ENCODE measurements around the gene RBM41.
"Not testable (repeated sequence)": the region's sequence is repeated elsewhere in the genome, so short reads cannot be mapped to it uniquely, and the experiment has no call there.

The RBM41 gene

GRCh38 chrX:107118322-107119147, at the start of gene RBM41:
Gene RBM41 (minus strand): TSS chrX:107118822. CDS start chrX:107118773, 49 bp downstream.
- DNase-seq (ENCODE audit: low read depth) = no peak

- no peak for DNase-seq (ENCODE audit: low read depth)
Observed at GRCh38 chrX:107168257-107168656, 49.6 kb upstream of the RBM41 start.

GRCh38 chrX:107167163-107167921, 48.7 kb upstream of the RBM41 start:
- DNase-seq (ENCODE audit: low read depth) = no peak

- not testable (repeated sequence) for DNase-seq (ENCODE audit: low read depth)
Observed at GRCh38 chrX:107157618-107158017, 39.0 kb upstream of the RBM41 start.

- DNase-seq (ENCODE audit: low read depth) = not testable (repeated sequence)
Observed at GRCh38 chrX:107155621-107156430, 37.2 kb upstream of the RBM41 start.

- DNase-seq (ENCODE audit: low read depth) = no peak
Observed at GRCh38 chrX:107154787-107155620, 36.4 kb upstream of the RBM41 start.

- DNase-seq (ENCODE audit: low read depth) = no peak
Observed at GRCh38 chrX:107153005-107153404, 34.4 kb upstream of the RBM41 start.

GRCh38 chrX:107146670-107147069, 28.0 kb upstream of the RBM41 start:
- no peak for DNase-seq (ENCODE audit: low read depth)

- no peak for DNase-seq (ENCODE audit: low read depth)
Observed at GRCh38 chrX:107135965-107136307, 17.3 kb upstream of the RBM41 start.

GRCh38 chrX:107135049-107135964, 16.7 kb upstream of the RBM41 start:
- DNase-seq (ENCODE audit: low read depth) = peak; percentile 30

GRCh38 chrX:107123750-107124149, 5.1 kb upstream of the RBM41 start:
- no peak for DNase-seq (ENCODE audit: low read depth)

GRCh38 chrX:107119283-107119682, 661 bp upstream of the RBM41 start:
- DNase-seq (ENCODE audit: low read depth) = no peak

GRCh38 chrX:107117993-107118321, 665 bp downstream of the RBM41 start:
- no peak for DNase-seq (ENCODE audit: low read depth)

- peak; percentile 4 for DNase-seq (ENCODE audit: low read depth)
Observed at GRCh38 chrX:107107459-107107858, 11.2 kb downstream of the RBM41 start.

- DNase-seq (ENCODE audit: low read depth) = no peak
Observed at GRCh38 chrX:107102980-107103379, 15.6 kb downstream of the RBM41 start.

- DNase-seq (ENCODE audit: low read depth) = no peak
Observed at GRCh38 chrX:107076158-107076557, 42.5 kb downstream of the RBM41 start.

- DNase-seq (ENCODE audit: low read depth) = not testable (repeated sequence)
Observed at GRCh38 chrX:107057731-107058130, 60.9 kb downstream of the RBM41 start.

GRCh38 chrX:107054978-107055377, 63.6 kb downstream of the RBM41 start:
- no peak for DNase-seq (ENCODE audit: low read depth)

GRCh38 chrX:107050195-107050709, 68.4 kb downstream of the RBM41 start:
- no peak for DNase-seq (ENCODE audit: low read depth)

GRCh38 chrX:107047622-107048021, 71.0 kb downstream of the RBM41 start:
- DNase-seq (ENCODE audit: low read depth) = no peak
